Measurements from ENCODE around the gene MATK.

Gene MATK, protein sequence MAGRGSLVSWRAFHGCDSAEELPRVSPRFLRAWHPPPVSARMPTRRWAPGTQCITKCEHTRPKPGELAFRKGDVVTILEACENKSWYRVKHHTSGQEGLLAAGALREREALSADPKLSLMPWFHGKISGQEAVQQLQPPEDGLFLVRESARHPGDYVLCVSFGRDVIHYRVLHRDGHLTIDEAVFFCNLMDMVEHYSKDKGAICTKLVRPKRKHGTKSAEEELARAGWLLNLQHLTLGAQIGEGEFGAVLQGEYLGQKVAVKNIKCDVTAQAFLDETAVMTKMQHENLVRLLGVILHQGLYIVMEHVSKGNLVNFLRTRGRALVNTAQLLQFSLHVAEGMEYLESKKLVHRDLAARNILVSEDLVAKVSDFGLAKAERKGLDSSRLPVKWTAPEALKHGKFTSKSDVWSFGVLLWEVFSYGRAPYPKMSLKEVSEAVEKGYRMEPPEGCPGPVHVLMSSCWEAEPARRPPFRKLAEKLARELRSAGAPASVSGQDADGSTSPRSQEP

GRCh38 chr19:3785938-3786824, at the start of gene MATK:
TSS of gene MATK (minus strand) at chr19:3786381. CDS start at chr19:3785135, 1,246 bp downstream.
- DNase-seq (ENCODE audit: low read depth) = no peak

- no peak for DNase-seq (ENCODE audit: low read depth)
These were observed 48.9 kb upstream of the MATK start for GRCh38 chr19:3835055-3835435.

DNA sequence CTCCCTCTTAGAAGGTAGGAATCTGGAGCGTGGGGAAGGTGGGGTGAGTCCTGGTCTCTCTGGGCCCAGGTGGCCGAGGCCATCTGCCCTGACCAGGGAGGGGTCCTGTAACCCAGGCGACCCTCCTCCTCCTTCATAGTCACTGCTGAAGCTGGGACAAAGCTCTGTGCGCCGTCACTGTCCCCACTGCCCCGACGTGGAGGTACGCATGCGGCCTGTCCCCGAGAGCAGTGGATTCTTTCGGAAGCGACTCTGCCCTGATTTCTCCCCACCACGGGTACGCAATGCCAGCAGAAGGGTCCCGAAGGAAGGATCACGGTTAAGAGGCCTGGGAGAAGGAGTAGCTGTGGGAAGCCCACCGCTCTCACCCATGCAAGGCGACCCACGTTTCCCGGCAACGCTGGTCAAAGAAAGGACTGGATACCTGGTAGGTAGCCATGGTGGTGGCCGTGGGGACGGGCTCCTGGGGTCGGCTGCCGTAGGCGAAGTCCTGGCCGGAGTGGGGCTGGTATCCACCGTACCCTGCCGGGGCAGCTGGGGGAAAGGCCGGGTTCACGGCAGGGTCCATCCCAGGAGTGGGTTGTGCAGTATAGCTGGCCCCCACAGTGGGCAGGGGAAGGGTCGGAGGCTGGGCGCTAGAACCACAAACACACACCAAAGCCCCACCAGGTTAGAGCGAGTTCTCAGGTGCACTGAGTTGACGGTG, 48.3 kb upstream of the MATK start:
- no peak for DNase-seq (ENCODE audit: low read depth)

GRCh38 chr19:3833578-3834348, 47.6 kb upstream of the MATK start:
- DNase-seq (ENCODE audit: low read depth) = no peak

- no peak for DNase-seq (ENCODE audit: low read depth)
These were observed 45.8 kb upstream of the MATK start for GRCh38 chr19:3832001-3832400.

DNA sequence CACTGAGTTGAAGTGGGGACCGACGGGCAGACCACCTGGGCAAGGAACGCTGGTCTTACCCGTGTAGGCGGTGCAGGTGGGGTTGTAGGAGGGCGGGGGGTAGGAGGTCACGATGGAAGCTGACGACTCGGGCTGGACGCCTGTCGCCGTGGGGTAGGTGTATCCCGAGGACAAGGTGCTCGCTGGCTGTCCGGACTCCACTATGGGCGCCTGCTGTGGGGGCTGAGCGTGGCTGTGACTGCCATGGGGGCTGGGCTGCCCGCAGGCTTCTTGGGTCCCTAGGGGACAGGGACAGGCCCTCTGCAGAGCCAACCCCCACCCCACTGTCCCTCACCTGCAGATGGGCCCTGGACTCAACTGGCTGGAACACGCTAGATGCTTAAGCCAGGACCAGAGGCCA, 45.4 kb upstream of the MATK start:
- DNase-seq (ENCODE audit: low read depth) = no peak

GRCh38 chr19:3830621-3831589, 44.7 kb upstream of the MATK start:
- no peak for DNase-seq (ENCODE audit: low read depth)

- no peak for DNase-seq (ENCODE audit: low read depth)
These were observed 41.1 kb upstream of the MATK start for GRCh38 chr19:3827306-3827705.

DNA sequence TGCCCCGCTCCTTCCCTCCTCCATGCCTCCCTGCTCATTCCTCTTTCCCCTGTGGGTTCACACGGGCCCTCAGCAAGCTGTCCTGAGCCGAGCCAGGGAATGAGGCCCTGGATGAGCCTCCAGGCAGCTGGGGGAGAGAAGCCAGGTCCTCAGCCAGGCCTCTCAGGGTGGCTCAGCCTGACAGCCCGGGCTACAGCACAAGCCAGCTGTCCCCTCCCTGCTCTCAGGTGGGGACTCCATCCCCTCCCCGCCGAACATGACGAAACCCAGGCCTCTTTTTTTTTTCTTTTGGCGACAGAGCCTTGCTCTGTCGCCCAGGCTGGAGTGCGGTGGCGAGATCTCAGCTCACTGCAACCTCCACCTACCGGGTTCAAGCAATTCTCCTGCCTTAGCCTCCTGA, 40.0 kb upstream of the MATK start:
- no peak for DNase-seq (ENCODE audit: low read depth)

- no peak for DNase-seq (ENCODE audit: low read depth)
These were observed 39.2 kb upstream of the MATK start for GRCh38 chr19:3825286-3825956.

GRCh38 chr19:3823350-3823713, 37.2 kb upstream of the MATK start:
- DNase-seq (ENCODE audit: low read depth) = no peak

GRCh38 chr19:3822683-3823349, 36.6 kb upstream of the MATK start:
- no peak for DNase-seq (ENCODE audit: low read depth)

DNA sequence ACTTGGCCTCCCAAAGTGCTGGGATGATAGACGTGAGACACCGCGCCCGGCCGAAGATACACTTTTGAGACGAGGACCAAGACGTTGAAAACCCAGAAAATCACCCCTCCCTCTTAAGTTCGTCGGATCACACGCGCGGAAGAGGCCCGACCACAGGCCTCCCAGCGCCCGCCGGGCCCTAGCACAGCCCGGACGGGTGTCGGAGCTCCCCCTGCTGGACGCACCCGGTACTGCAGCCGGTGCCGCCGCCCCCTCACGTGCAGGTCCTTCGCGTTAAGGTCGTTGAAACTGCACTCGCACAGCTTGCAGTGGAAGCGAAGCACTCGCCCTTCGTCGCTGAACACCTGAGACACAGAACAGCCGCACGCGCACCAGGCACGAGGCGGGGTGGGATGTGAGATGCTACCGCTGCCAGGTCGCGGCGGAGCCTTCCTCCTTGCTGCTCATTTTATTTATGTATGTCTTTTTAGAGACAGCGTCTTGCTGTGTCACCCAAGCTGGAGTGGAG, 35.7 kb upstream of the MATK start:
- DNase-seq (ENCODE audit: low read depth) = no peak

GRCh38 chr19:3821156-3821555, 35.0 kb upstream of the MATK start:
- no peak for DNase-seq (ENCODE audit: low read depth)

GRCh38 chr19:3819989-3820388, 33.8 kb upstream of the MATK start:
- DNase-seq (ENCODE audit: low read depth) = no peak

DNA sequence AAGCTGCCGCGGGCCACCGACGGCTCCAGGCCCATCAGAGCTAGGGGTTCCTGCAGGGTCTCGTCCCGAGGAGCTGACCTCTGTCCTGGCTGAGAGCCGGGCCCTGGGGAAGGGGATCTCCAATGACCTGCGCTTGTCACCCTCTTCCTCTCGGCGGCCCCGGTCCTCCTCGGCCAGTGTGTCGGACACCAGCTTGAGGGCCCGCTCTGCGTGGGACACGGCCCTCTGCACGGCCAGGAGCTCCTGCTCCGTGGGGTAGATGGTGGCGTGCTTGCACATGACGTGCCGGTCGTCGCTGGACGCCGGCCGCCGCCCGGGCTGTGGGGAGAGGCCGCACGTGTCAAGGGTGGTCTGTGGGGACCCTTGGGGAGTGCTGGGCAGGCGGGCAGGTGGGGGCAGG, 32.7 kb upstream of the MATK start:
- DNase-seq (ENCODE audit: low read depth) = no peak

- peak; percentile 43 for DNase-seq (ENCODE audit: low read depth)
These were observed 32.3 kb upstream of the MATK start for GRCh38 chr19:3818466-3818865.

DNA sequence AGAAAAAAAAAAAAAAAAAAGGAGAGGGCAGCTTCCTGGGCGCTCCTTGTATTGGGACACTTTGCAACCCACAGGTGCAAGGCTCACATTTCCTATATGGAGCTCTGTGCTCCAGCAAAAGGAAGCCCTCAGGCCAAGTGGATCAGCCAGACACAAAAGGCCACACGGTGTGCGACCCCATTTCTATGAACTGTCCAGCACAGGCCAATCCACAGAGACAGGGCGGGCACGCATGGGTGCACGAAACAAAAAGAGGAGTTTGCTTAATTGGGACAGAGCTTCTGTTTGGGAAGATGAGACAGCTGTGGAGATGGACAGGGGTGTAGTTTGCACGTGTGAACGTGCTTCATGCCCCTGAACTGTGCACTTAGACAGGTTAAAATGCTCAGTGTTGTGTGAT, 31.6 kb upstream of the MATK start:
- no peak for DNase-seq (ENCODE audit: low read depth)

- no peak for DNase-seq (ENCODE audit: low read depth)
These were observed 30.5 kb upstream of the MATK start for GRCh38 chr19:3816566-3817218.
